ENCODE data around the gene CCL1.

CCL1 gene, protein sequence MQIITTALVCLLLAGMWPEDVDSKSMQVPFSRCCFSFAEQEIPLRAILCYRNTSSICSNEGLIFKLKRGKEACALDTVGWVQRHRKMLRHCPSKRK

DNA sequence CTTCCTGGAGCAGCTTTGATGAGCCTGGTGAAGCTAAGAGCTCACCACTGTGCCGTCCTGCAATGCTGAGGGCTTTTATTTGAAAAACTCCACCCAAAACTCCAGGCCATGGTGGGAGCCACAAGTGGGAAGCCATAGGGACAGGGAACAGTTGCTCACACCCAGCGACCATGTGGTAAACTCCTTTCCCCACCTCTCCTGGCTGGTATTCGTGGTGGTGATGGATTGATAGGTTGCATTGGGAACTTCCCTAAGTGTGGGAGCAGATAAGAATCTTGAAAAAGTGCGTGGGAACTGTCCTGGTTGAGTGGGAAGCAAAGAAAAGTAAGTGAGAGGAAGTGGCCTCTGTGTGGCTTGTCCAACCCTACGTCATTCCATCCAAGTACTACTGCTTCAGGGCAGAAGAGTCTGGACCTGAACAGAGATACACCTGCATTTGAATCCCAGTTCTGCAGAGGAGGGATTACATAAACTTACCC is at the start of gene CCL1:
TSS of gene CCL1 (minus strand) at position 51 of the 479 bp plus-strand sequence. CDS start 72 bp downstream, outside the sequence.
- in situ Hi-C loops (cut with MboI; ENCODE audit: low sequenced_read_pairs), result loop anchor here (5.0 to 25.0 kb wide), 3 partner anchors 62 to 161 kb away; partner anchors contain the start of genes CCL2 and CCL7

DNA sequence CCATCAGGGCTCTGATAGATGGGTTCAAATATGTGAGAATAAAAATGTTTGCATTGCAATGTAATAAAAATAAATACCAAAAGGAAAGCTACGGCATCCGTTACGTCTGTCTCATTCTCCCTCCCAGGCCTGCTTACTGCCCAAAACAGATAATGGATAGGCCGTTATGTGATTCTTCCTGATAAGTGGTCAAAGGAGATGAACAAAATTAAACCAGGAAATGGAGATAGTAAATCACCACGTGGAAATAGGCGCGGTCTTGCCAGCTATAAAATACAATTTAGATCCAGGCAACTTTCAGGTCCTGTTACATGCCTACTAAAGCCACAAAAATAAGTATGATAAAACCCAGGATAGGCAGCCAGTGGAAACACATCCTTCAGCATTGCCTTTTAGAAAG is 49.5 kb upstream of the CCL1 start:
- in situ Hi-C loops (cut with MboI; ENCODE audit: low sequenced_read_pairs), result loop anchor here (25.0 kb wide), 2 partner anchors 575 to 700 kb away; partner anchors contain the start of genes FNDC8, LIG3 and RAD51D

DNA sequence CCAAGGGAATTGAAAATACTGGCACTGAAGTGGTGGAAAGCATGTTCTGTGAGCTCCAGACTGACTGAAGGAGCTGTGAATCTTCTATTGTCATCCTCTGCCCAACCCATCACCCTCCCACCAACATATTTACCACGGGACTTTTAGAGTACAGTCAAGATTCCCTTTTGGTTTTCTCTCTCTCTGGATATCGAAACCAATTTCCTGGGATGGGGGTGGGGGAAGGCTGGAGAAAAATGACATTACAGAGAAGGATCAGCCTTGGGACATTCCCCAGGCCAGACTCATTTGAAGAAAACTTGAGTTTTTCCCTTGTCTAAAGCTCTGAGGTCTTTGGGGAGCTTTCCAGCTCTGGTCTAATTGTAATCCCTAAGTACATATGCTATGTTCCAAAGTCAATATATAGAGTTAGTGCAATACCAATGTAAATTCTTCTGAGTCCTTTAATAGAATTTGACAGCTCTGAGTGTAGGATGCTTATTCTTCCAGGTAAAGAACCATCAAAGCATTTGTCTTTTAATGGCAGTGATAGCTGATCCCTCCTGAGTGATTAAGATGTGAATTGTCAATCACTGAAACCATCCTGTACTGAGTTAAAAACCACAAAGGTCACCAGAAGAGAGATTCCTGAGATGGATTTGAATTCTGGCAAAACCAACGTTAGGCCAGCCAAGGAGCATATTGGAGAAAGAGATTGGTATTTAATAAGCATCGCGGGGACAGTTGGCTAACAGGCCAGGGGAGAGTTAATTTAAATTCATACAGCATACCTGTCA is 48.8 kb upstream of the CCL1 start:
- in situ Hi-C loops (cut with MboI; ENCODE audit: low sequenced_read_pairs), result loop anchor here (25.0 kb wide), 2 partner anchors 575 to 700 kb away; partner anchors contain the start of genes FNDC8, LIG3 and RAD51D

DNA sequence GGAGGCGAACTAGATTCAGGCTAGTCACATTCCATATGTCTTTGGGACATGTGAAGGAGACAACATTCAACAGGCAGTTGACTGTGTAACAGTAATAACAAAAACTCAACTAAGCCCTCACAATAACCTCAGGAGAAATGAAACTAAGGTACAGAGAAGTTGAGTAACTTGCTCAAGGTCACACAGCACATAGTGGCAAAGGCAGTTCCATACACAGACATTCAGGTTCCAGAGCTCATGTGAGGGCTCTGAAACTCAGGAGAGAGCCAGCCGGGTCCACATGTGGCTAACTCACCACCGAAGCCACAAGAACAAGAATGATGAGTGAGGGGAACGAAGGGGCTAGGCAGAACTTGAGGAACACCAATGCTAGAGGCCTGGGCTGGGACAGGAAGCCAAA is 46.3 kb upstream of the CCL1 start:
- in situ Hi-C loops (cut with MboI; ENCODE audit: low sequenced_read_pairs), result loop anchor here (25.0 kb wide), 2 partner anchors 578 to 703 kb away; partner anchors contain the start of genes FNDC8, LIG3 and RAD51D

DNA sequence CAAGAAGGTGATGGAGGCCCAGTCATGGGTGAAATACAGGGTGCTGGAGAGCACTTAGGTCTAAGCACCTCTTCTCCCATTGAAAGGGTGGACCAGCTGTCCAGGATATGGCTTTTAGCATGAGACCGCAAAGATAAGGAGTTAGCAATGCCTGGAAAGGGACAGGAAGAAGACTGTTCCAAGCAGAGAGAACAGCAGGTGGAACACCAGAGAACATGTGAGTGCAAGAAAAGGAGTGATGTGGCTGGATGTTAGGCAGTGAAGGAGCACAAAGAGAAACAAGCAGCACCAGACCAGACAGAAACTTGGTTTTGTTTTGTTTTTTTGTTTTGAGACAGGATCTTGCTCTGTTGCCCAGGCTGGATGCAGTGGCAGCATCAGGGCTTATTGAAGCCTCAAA is 45.4 kb upstream of the CCL1 start:
- in situ Hi-C loops (cut with MboI; ENCODE audit: low sequenced_read_pairs), result loop anchor here (25.0 kb wide), 2 partner anchors 579 to 704 kb away; partner anchors contain the start of genes FNDC8, LIG3 and RAD51D

DNA sequence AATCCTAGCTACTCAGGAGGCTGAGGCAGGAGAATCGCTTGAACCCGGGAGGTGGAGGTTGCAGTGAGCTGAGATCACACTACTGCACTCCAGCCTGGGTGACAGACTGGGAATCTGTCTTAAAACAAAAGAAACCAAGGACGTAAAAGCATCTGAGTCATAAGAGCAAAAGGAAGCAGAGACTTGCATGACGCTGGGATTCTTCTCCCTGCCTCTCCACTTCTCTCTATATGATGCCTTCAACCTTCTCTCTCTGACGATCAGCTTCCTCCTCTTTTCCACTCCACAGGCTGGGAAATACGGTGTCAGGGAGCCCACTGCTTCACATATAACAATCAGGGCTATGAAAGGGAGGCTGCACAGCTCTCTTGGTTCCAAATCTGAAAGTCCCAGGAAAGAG is 43.2 kb upstream of the CCL1 start:
- in situ Hi-C loops (cut with MboI; ENCODE audit: low sequenced_read_pairs), result loop anchor here (25.0 kb wide), 2 partner anchors 581 to 706 kb away; partner anchors contain the start of genes FNDC8, LIG3 and RAD51D

DNA sequence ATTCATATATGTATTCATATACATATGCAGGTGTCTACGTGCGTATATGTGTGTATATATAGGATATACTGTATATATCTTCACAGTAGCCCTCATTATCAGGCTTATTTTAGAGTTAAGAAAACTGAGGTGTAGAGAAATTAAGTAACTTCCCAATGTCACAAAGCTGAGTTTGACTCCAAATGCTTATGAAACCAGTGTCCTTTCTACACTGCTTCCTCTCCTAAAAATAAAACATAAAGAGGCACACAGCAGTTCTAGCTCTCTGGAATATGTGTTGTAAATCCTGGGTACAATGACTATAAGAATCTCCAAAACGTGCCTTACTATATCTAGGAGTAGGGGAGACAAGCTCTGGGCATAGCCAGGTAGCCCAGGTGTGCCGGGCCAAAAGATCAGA is 40.0 kb upstream of the CCL1 start:
- in situ Hi-C loops (cut with MboI; ENCODE audit: low sequenced_read_pairs), result loop anchor here (25.0 kb wide), 2 partner anchors 584 to 709 kb away; partner anchors contain the start of genes FNDC8, LIG3 and RAD51D

DNA sequence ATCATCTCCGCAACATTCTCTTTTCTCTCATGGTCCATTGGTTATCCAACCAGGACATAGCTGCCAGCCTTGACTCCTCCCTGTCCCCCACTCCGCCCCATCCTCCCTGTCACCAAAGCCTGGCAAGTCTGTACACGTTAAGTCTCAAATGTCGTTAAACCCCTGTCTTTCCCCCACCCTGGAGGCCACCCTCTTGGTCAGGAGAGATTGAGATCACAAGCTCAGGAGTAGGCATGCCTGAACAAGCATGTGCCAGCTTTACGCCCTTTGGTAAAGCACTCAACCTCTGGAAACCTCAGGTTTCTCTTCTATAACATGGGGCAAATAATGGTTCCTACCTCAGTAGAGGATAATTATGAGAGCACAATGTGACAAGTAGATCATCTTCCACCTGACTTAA is 38.1 kb upstream of the CCL1 start:
- in situ Hi-C loops (cut with MboI; ENCODE audit: low sequenced_read_pairs), result loop anchor here (25.0 kb wide), 2 partner anchors 586 to 711 kb away; partner anchors contain the start of genes FNDC8, LIG3 and RAD51D

DNA sequence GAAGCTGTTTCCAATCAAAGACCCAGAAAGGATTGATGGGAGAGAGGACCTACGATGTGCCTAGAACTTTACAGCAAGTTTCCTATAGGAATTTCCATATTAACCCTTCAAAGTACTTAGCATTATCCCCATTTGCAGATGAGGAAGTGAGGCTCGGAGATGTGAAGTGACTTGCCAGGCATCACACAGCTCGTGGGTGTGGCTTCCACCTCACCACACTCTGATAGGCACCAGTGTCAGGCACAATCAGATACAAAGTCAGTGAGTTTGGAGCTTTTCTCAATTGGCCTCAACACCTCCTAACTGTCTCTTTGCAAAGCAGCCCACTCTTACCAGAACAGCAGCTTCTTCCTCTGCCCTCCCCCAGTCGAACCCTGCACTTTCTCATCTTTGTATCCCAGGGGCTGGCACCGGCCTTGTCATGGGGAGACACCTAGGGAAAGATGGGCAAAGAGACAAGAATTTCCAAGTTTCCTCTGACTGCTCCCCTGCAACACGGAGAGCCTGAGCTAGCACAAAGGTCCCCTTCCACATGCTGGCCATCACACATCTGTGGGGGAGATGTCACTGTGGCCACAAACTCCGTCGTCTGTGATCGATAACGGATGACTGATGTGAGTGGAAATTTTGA is 37.4 kb upstream of the CCL1 start:
- in situ Hi-C loops (cut with MboI; ENCODE audit: low sequenced_read_pairs), result loop anchor here (25.0 kb wide), 2 partner anchors 587 to 712 kb away; partner anchors contain the start of genes FNDC8, LIG3 and RAD51D

DNA sequence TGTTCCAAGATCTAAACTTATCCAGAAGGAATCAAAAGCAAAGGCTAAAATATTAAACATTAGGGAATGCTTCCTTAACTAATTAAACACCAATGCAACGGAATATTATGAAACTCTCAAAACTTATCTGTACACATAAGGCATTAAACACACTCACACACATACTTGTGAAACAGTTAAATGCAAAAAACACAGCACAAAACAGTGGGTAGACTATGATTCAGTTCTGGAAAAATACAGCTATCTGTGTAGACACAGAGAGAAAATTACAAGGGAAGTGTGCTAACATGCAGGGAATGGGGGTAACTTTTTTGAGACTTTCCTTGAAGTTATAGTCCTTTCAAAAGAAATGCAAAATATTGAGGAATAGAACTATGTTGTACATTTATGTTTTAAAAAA is 36.7 kb upstream of the CCL1 start:
- in situ Hi-C loops (cut with MboI; ENCODE audit: low sequenced_read_pairs), result loop anchor here (25.0 kb wide), 2 partner anchors 588 to 713 kb away; partner anchors contain the start of genes FNDC8, LIG3 and RAD51D

DNA sequence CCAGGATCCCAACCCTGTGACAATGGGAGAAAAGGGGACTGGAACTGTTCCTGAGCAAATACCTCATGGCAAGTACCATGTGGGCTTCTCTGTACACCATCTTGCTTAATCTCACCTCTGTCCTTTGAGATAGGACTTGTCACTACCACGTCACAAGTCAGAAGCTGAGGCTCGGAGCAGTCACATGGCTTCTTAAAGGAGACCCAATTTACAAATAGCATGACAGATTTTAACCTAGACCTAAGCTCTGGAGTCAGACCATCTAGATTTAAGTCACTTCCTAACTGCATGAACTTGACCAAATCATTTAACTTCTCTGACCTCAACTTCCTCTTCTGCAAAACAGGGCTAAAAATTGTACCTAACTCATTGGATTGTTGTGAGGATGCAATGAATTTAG is 36.0 kb upstream of the CCL1 start:
- in situ Hi-C loops (cut with MboI; ENCODE audit: low sequenced_read_pairs), result no loop called here

DNA sequence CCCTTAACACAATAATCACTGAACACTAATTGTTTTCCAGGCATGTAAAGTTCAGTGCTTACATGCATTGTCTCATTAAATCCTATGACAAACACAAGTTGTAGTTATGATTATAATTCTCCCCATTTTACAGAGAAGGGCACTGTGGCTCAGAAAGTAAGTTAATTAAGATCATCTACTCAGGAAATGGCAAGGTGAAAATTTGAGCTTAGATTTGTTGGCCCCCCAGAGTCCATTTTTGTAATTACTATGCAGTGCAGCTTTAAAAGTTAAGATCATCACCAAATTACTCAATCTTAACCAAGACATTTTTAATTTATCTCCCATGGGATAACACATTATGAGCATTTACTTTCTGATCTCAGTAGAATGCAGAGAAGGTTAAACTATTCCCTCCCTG is 34.2 kb upstream of the CCL1 start:
- in situ Hi-C loops (cut with MboI; ENCODE audit: low sequenced_read_pairs), result no loop called here

DNA sequence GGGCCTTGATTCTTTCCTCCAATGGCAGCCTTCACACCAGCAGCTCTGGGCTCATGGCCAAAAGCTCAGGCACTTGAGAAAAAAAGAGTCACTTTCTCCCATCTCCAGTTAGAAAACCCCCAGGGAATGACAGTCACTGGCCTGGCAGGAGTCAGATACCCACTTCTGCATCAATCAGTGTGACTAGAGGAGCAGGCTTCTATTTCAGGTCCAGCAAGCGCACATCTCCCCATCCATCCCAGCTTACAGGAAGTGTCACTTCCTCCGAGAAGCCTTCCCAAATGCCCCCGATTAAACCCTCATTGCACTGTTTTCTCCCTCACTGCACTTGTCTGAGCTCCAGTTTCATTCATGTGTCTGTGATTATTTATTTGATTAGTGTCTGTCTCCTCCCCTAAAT is 30.4 kb upstream of the CCL1 start:
- in situ Hi-C loops (cut with MboI; ENCODE audit: low sequenced_read_pairs), result no loop called here

DNA sequence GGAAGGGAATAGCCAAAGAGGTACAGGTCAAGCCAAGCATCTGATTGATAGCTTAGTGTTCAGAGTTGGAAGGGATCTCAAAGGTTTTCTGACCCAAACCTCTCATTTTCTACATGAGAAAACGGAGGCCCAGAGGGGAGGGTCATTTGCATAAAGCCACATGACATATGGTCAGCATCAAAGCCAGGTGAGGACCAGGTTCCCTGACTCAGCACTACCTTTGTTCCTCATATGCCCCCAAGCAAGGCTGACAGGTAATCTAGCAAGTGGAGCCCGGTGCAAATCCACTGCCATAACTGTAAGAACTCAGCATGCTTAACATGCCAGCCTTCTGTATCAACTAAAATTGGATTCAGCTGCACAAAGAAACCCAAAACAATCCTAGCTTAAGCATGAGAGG is 28.2 kb upstream of the CCL1 start:
- in situ Hi-C loops (cut with MboI; ENCODE audit: low sequenced_read_pairs), result no loop called here

DNA sequence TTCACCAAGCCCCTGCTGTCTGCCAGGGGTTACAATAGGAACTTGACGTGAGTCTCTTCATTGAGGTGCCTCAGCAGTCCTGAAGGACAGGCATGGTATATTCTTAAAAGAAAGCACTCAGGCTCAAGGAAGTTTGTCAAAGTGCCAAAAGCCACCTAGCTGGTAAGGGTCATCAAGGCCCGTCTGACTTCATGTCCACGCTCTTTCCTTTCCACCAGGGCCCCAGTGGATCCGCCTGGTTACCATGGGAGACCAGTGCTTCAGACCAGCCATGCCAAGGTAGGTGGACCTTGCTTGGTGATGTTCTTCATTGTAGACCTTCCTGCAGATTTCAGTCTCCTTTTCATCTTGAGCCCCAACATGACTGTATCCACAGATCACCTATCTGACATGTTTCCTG is 27.6 kb upstream of the CCL1 start:
- in situ Hi-C loops (cut with MboI; ENCODE audit: low sequenced_read_pairs), result no loop called here

DNA sequence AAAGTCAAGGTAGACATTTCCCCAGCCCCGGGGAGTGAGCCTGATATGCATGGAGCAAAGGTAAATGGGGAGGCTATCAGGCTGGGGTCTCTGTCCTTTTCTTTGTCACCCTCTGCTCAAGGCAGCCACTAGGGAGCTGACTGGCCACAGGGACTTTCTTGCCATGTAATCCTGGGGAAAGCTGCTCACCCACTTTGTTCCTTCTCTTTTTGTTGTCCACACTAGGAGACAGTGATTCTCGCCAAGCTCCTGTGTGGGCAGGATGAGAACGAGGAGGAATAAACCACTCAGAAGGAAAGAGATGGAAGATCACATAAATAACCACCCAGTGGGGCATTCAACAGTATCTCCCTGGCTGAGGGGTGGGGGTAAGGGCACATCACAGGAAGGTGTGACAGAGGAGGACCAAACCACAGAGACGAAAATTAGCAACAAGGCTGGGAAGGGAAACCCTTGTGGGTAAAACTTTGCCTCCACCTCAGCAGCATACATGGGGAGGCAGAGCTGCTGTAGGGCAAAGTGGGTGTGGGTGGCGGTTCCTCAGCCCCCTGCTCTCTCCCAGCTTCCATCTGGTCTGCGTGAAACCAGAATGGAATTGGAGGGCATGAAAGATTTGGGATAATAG is 26.2 kb upstream of the CCL1 start:
- in situ Hi-C loops (cut with MboI; ENCODE audit: low sequenced_read_pairs), result no loop called here

DNA sequence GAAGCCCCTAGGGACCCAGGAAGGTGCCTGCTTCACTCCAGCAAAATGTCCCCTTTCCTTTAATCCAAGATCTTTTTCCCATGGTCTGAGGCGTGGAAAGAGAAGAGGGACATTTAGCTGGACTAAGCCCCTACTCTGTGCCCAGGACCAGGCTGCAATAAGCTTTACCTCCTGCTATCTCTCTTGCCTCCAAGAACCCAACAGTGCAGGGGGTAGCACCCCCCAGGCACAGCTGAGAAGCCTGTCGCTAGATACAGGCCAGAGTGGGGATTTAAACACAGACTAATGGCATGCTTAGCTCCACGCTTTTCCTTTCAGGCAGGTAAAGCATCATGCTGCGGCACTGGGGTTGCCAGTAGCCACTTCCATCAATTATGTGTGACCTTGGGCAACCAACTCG is 24.5 kb upstream of the CCL1 start:
- in situ Hi-C loops (cut with MboI; ENCODE audit: low sequenced_read_pairs), result no loop called here

DNA sequence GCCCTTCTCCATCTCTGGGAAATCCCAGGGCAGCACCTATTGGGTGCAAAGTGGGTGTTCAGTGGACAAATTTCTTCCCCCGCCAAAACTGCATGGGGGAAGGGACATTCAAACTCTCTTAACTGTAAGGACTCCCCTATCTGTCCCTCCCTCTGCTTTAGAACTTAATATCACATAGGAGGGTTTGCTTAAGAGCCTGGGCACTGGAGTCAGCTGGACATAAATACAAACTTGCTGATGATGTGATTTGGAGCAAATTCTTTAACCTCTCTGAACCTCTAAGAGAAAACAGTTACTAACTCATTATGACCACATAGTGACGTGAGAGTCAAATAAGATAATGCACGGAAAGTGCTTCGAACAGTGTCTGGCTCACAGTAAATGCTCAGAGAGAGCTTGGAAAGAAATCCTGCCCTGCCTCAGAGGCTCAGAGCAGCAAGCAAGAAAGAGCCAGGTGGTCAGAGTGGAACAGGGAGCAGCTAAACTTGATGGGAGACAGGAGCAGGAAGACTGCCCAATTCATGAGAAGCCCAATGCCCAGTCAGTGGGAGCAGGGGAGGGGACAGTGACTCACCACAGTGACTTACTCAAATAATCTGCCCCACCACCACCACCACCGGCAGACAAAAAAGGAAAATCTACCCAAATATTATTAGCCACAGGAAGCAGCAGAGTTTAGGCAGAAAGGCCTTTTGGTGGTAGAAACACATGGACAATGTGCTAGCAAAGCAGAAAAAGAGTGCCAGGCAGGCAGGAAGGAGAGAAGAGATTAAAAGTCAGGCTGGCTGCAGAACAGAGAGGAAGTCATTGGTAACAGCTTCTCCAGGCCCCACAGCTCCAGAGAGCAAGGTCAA is 23.9 kb upstream of the CCL1 start:
- in situ Hi-C loops (cut with MboI; ENCODE audit: low sequenced_read_pairs), result no loop called here

DNA sequence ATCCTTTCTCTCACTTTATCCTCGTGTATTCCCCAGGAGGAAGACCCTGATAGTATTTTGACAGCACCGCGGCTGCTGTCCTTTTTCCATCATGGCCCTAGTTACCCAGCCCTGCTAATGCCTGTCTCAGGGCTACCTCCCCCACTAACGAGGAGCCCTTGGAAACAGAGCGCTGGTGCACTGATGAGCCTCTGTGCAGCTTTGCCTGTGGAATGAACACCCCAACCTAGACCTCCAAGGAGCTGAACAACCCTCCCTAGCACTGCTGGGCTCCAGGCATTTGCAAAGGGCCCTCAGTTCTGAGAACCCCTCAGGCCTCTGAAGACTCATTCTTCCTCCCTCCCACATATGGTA is 23.3 kb upstream of the CCL1 start:
- in situ Hi-C loops (cut with MboI; ENCODE audit: low sequenced_read_pairs), result no loop called here

Data from HL-60/S4 treated with phorbol 12-myristate 13-acetate at 8.2 ng/mL for 4 days and 3 days (cell line).